H1 (cell line): ENCODE measurements around the gene TMCO2. TPM values are rescaled to one million over a fixed set of nuclear protein-coding genes. Genes with fewer than 3 reads are reported as not detected.

ENCODE experiments used
- CTCF ChIA-PET: fragments of 300-600 bp; sonication (Branson Sonifier 250); formaldehyde crosslinking; loops from one replicate; lab custom pipeline; 2021; ENCODE audit not compliant: partially characterized antibody; lab: Charles Lee
- POLR2A ChIA-PET: fragments of 300-600 bp; sonication (Branson Sonifier 250); formaldehyde crosslinking; loops from one replicate; lab custom pipeline; 2021; ENCODE audit warnings: inconsistent platforms; ENCODE audit not compliant: partially characterized antibody; lab: Charles Lee
- DNase-seq, 2 experiments: peaks; one replicate each; pipeline versions ENCODE4 v3.0.0 to v3.0.0-alpha.2; 2010 to 2022; ENCODE audit warnings: low spot score in 2 of 2, low read depth in 1 of 2, mixed read lengths in 1 of 2
- FAIRE-seq: peaks from 2 replicates; lab custom pipeline; 2011; peaks lifted over from hg19 to GRCh38; lab: Jason Lieb, UNC
- H2AFZ ChIP-seq: 2 replicates; pipeline ENCODE4 v1.8.1; 2012; ENCODE audit warnings: low read length, inconsistent platforms
- H2AK5ac ChIP-seq: 2 replicates; pipeline ENCODE4 v1.6.1; 2013; ENCODE audit warnings: low read depth, low read length
- H2BK120ac ChIP-seq: replicated peaks from 2 replicates; pipeline ENCODE3; 2013; ENCODE audit warnings: low read depth, low read length, inconsistent platforms
- H2BK12ac ChIP-seq: 2 replicates; pipeline ENCODE4 v1.6.1; 2013; ENCODE audit warnings: low read depth, low read length
- H2BK15ac ChIP-seq: 2 replicates; pipeline ENCODE4 v1.6.1; 2013; ENCODE audit warnings: low read length
- H2BK20ac ChIP-seq: 2 replicates; pipeline ENCODE4 v1.6.1; 2013; ENCODE audit warnings: low read length
- H2BK5ac ChIP-seq: 2 replicates; pipeline ENCODE4 v1.6.1; 2013; ENCODE audit warnings: low read depth, low read length
- H3K14ac ChIP-seq: 2 replicates; pipeline ENCODE4 v1.6.1; 2013; ENCODE audit warnings: inconsistent platforms; ENCODE audit not compliant: insufficient read length
- H3K18ac ChIP-seq: 2 replicates; pipeline ENCODE4 v1.6.1; 2013; ENCODE audit warnings: low read length; ENCODE audit errors: extremely low read depth
- H3K23ac ChIP-seq: 2 replicates; pipeline ENCODE4 v1.6.1; 2013; ENCODE audit warnings: inconsistent platforms; ENCODE audit not compliant: insufficient read length
- H3K23me2 ChIP-seq: 2 replicates; pipeline ENCODE4 v1.6.1; 2013; ENCODE audit warnings: low read depth, low read length
- H3K27ac ChIP-seq: 2 replicates; pipeline ENCODE4 v1.6.1; 2011; ENCODE audit warnings: low read depth, low read length, inconsistent platforms
- H3K27me3 ChIP-seq, 4 experiments: replicated peaks in 1 of 4; 1 replicate in 1 of 4; 2 replicates in 3 of 4; pipeline versions ENCODE4 v1.6.1 to v1.8.1; 2011 to 2013; ENCODE audit warnings: low read length in 3 of 4, mild to moderate bottlenecking in 3 of 4, inconsistent platforms in 2 of 4, mixed read lengths in 2 of 4, moderate library complexity in 1 of 4; ENCODE audit not compliant: control insufficient read depth in 3 of 4, insufficient read depth in 3 of 4; ENCODE audit errors: extremely low read depth in 1 of 4
- H3K36me3 ChIP-seq, 4 experiments: 2 replicates each; pipeline versions ENCODE4 v1.6.1 to v1.8.1; 2011 to 2013; ENCODE audit warnings: mild to moderate bottlenecking in 4 of 4, low read length in 3 of 4, moderate library complexity in 2 of 4, control low read depth in 1 of 4, inconsistent platforms in 1 of 4; ENCODE audit not compliant: insufficient read depth in 4 of 4, control insufficient read depth in 2 of 4
- H3K4ac ChIP-seq: replicated peaks from 2 replicates; pipeline ENCODE3; 2013; ENCODE audit warnings: low read length, low read depth, mixed read lengths, inconsistent platforms; ENCODE audit not compliant: insufficient read length
- H3K4me1 ChIP-seq, 4 experiments: replicated peaks in 1 of 4; 1 replicate in 1 of 4; 2 replicates in 3 of 4; pipeline versions ENCODE4 v1.6.1 to v1.8.1; 2011 to 2013; ENCODE audit warnings: low read length in 3 of 4, inconsistent platforms in 2 of 4, mixed read lengths in 1 of 4; ENCODE audit not compliant: insufficient read depth in 4 of 4, control insufficient read depth in 3 of 4
- H3K4me2 ChIP-seq, 2 experiments: 2 replicates each; pipeline versions ENCODE4 v1.6.1 to v1.8.1; 2011 to 2013; ENCODE audit warnings: low read depth in 2 of 2, low read length in 2 of 2, control low read depth in 1 of 2, inconsistent platforms in 1 of 2, mild to moderate bottlenecking in 1 of 2; ENCODE audit not compliant: insufficient read depth in 1 of 2
- H3K4me3 ChIP-seq, 4 experiments: fragments of 200-600, 300-600 bp in 1 of 4; sonication (generic), shearing (Covaris generic), sonication (Bioruptor Twin) in 1 of 4; 2 replicates each; pipeline versions ENCODE4 v1.5.1 to v1.8.1; 2011 to 2016; ENCODE audit warnings: low read length in 4 of 4, low read depth in 3 of 4, control low read depth in 2 of 4, inconsistent platforms in 2 of 4, mild to moderate bottlenecking in 2 of 4, mixed read lengths in 1 of 4, moderate library complexity in 1 of 4; ENCODE audit not compliant: insufficient read depth in 2 of 4; ENCODE audit errors: extremely low read depth in 1 of 4
- H3K56ac ChIP-seq: replicated peaks from 2 replicates; pipeline ENCODE3; 2013; ENCODE audit warnings: low read depth, mild to moderate bottlenecking, mixed read lengths, low read length, inconsistent platforms; ENCODE audit not compliant: insufficient read length
- H3K79me1 ChIP-seq: 2 replicates; pipeline ENCODE4 v1.6.1; 2013; ENCODE audit warnings: low read depth, low read length, control low read depth
- H3K79me2 ChIP-seq, 2 experiments: 2 replicates each; pipeline versions ENCODE4 v1.6.1 to v1.8.1; 2012 to 2013; ENCODE audit warnings: low read length in 2 of 2, mild to moderate bottlenecking in 2 of 2, inconsistent platforms in 1 of 2; ENCODE audit not compliant: insufficient read depth in 2 of 2, control insufficient read depth in 1 of 2
- H3K9ac ChIP-seq, 4 experiments: replicated peaks in 1 of 4; 1 replicate in 1 of 4; 2 replicates in 3 of 4; pipeline versions ENCODE4 v1.6.1 to v1.8.1; 2011 to 2013; ENCODE audit warnings: low read depth in 3 of 4, low read length in 3 of 4, control low read depth in 2 of 4, mild to moderate bottlenecking in 2 of 4, moderate library complexity in 2 of 4, inconsistent platforms in 1 of 4; ENCODE audit errors: extremely low read depth in 1 of 4
- H3K9me3 ChIP-seq, 2 experiments: 2 replicates each; pipeline versions ENCODE4 v1.6.1 to v1.8.1; 2012 to 2013; ENCODE audit warnings: mild to moderate bottlenecking in 2 of 2, moderate library complexity in 2 of 2, control low read depth in 1 of 2, inconsistent platforms in 1 of 2, low read depth in 1 of 2, low read length in 1 of 2, mixed read lengths in 1 of 2; ENCODE audit not compliant: insufficient read depth in 2 of 2
- H4K20me1 ChIP-seq, 2 experiments: replicated peaks in 1 of 2; 2 replicates each; pipeline versions ENCODE3 to v1.8.1; 2011 to 2013; ENCODE audit warnings: inconsistent platforms in 2 of 2, low read length in 2 of 2, mild to moderate bottlenecking in 1 of 2; ENCODE audit not compliant: insufficient read depth in 2 of 2, control insufficient read depth in 1 of 2
- H4K5ac ChIP-seq: 2 replicates; pipeline ENCODE4 v1.6.1; 2013; ENCODE audit warnings: low read length, low read depth, mixed read lengths, inconsistent platforms; ENCODE audit not compliant: insufficient read length
- H4K8ac ChIP-seq: 2 replicates; pipeline ENCODE4 v1.8.0; 2013; ENCODE audit warnings: mild to moderate bottlenecking, moderate library complexity, low read length, inconsistent platforms; ENCODE audit not compliant: insufficient read depth; ENCODE audit errors: extremely low read depth
- H4K91ac ChIP-seq: replicated peaks from 2 replicates; pipeline ENCODE3; 2013; ENCODE audit warnings: low read length, mixed read lengths, inconsistent platforms; ENCODE audit not compliant: insufficient read length
- ATF2 ChIP-seq: IDR thresholded peaks from 2 replicates; pipeline ENCODE4 v1.6.1; 2012; ENCODE audit warnings: low read length, inconsistent platforms
- ATF3 ChIP-seq: IDR thresholded peaks from 2 replicates; pipeline ENCODE4 v1.6.1; 2011; ENCODE audit warnings: low read depth, mild to moderate bottlenecking, low read length; ENCODE audit not compliant: insufficient read depth
- BCL11A ChIP-seq, 2 experiments: IDR thresholded peaks; one replicate each; pipeline ENCODE4 v1.6.1; 2011; ENCODE audit warnings: low read depth in 2 of 2, low read length in 2 of 2, mild to moderate bottlenecking in 2 of 2
- EP300 ChIP-seq, 2 experiments: IDR thresholded peaks; 1 replicate in 1 of 2; 2 replicates in 1 of 2; pipeline ENCODE4 v1.6.1; 2011 to 2012; ENCODE audit warnings: low read depth in 2 of 2, low read length in 2 of 2, mild to moderate bottlenecking in 2 of 2, borderline replicate concordance in 1 of 2, inconsistent platforms in 1 of 2, moderate library complexity in 1 of 2
- KDM1A ChIP-seq: fragments of 200-600, 300-600 bp; sonication (generic); IDR thresholded peaks from 2 replicates; pipeline ENCODE4 v1.7.1; 2016; ENCODE audit warnings: mild to moderate bottlenecking, low read length, borderline replicate concordance
- SIX5 ChIP-seq: IDR thresholded peaks from 2 replicates; pipeline ENCODE4 v1.6.1; 2011; ENCODE audit warnings: mild to moderate bottlenecking, low read depth, low read length
- SP4 ChIP-seq: IDR thresholded peaks from 2 replicates; pipeline ENCODE4 v1.6.1; 2012; ENCODE audit warnings: low read length, inconsistent platforms
- SUZ12 ChIP-seq: fragments of 200-600 bp; sonication (generic); IDR thresholded peaks from 2 replicates; pipeline ENCODE4 v1.6.1; 2012; ENCODE audit warnings: mild to moderate bottlenecking, inconsistent platforms, low read length, moderate library complexity, mixed read lengths
- TCF12 ChIP-seq: IDR thresholded peaks from 2 replicates; pipeline ENCODE4 v1.6.1; 2011; ENCODE audit warnings: low read depth, mild to moderate bottlenecking, low read length
- YY1 ChIP-seq: IDR thresholded peaks from 2 replicates; pipeline ENCODE4 v1.6.1; 2011; ENCODE audit warnings: low read depth, mild to moderate bottlenecking, low read length
- WGBS, 2 experiments: shearing (Covaris generic) in 1 of 2; methylation state at CpG; one replicate each; pipeline versions ENCODE4 v1.1.6 to v1.1.7; 2013 to 2015; ENCODE audit warnings: low lambda C conversion rate in 2 of 2, mixed read lengths in 2 of 2, inconsistent platforms in 1 of 2, low coverage in 1 of 2, missing lambda C conversion rate in 1 of 2; ENCODE audit not compliant: insufficient replicate concordance in 2 of 2, insufficient coverage in 1 of 2, insufficient read length in 1 of 2; ENCODE audit errors: extremely low coverage in 1 of 2, missing lambda C conversion rate in 1 of 2; 5-methylcytosine and 5-hydroxymethylcytosine counted together
- polyA plus RNA-seq, 7 experiments: library from polyadenylated mRNA; depleted of rRNA in 3 of 7; stranded (reverse) in 5 of 7; unstranded in 2 of 7; fragments of >200 nt in 5 of 7; fragments of 200-250 nt in 2 of 7; gene quantifications; 1 replicate in 5 of 7; 2 replicates in 1 of 7; 4 replicates in 1 of 7; pipeline versions ENCODE4 v1.2.1 to v1.2.3, GENCODE V29; 2011 to 2013; ENCODE audit warnings: missing spikeins in 2 of 7, mixed read lengths in 2 of 7
- total RNA-seq: library from RNA; stranded (reverse); fragmentation: NEBNext Ultra II Directional; extraction: Animal tissue kit (Norgen Biotek cat#: 25700); gene quantifications from 2 replicates; pipeline ENCODE4 v1.2.1, GENCODE V29; 2021

Gene TMCO2
- total and polyA plus RNA-seq, 2 of the 8 experiments (the other 6 are each of a cell fraction or from before 2014, with no cell fraction given), result not detected

GRCh38 chr1:40256401-40257084 is 8.8 kb downstream of the TMCO2 start:
- H3K79me2 ChIP-seq, result peaks cover 0 to 25% of the 10 kb centered on the region in 2 experiments; a peak in 2 of 4 replicates
- TF ChIP-seq SUZ12, result no peak
- TF ChIP-seq KDM1A, result no peak
- TF ChIP-seq TCF12, result no peak
- no peak for TF ChIP-seq EP300 (IDR thresholded peaks at IDR 0.05; ENCODE audit: borderline replicate concordance in 1 of 2, low read depth in 2 of 2, low read length in 2 of 2)
- no peak for TF ChIP-seq SP4
- no peak for TF ChIP-seq ATF2
- TF ChIP-seq BCL11A (IDR thresholded peaks at IDR 0.05; ENCODE audit: low read depth in 2 of 2, low read length in 2 of 2), result no peak
- TF ChIP-seq SIX5, result no peak
- no peak for TF ChIP-seq YY1
- TF ChIP-seq ATF3, result no peak

More at GRCh38 chr1:40256401-40257084, 8.8 kb downstream of the TMCO2 start:
- Histone ChIP-seq H3K18ac (no peak overlapping the region), H2BK15ac (no peak overlapping the region), H3K23me2 (no peaks in the 10 kb centered on the region), H3K79me1 (no peaks in the 10 kb centered on the region), H4K20me1 (peaks cover 0 to 1% of the 10 kb centered on the region in 2 experiments), H3K4me1 (no peaks in the 10 kb centered on the region; a peak in 1 of 7 replicates), H2AK5ac (no peak overlapping the region), H4K8ac (no peak overlapping the region), H3K4ac (no peak overlapping the region), H3K36me3 (peaks cover 4 to 19% (median 15%) of the 10 kb centered on the region in 4 experiments; a peak in 6 of 8 replicates), H4K5ac (no peak overlapping the region), H3K23ac (no peak overlapping the region), H3K4me2 (peak overlapping the region; percentile 49 to 65), H3K56ac (no peak overlapping the region), H2BK5ac (no peak overlapping the region), H3K9me3 (no peaks in the 10 kb centered on the region), H2AFZ (no peak overlapping the region), H2BK20ac (no peak overlapping the region), H3K9ac (no peak overlapping the region), H3K14ac (no peak overlapping the region), H3K27me3 (no peaks in the 10 kb centered on the region), H2BK120ac (no peak overlapping the region), H3K4me3 (peak overlapping the region; percentile 90 to 98 (median 95)), H2BK12ac (no peak overlapping the region), H4K91ac (no peak overlapping the region), H3K27ac (no peak overlapping the region)
- DNase-seq, result no peak
- ChIA-PET CTCF (interaction anchor here (0.6 to 3.1 kb wide), 4 partner anchors 58 to 140 kb away, joined by 3 to 13 read pairs (median 5); no protein-coding TSS in a partner anchor), POLR2A (interaction anchor here (1.3 to 2.4 kb wide), 6 partner anchors 9 to 216 kb away, joined by 3 to 7 read pairs (median 5); partner anchors contain the start of genes CAP1, TMCO2 and ZFP69B)
- WGBS, 2 experiments, result 84% methylated on average over 6 of the region's 6 CpGs; no CpG with 5 or more reads in 1 of the 2 experiments
- FAIRE-seq, result no peak
